A673 (cell line): ENCODE results near the gene EIF2B2. TPM values are rescaled to one million over a fixed set of nuclear protein-coding genes. Genes with fewer than 3 reads are reported as not detected.

ENCODE experiments used
- BruUV-seq: library from RNA; stranded (reverse); fragments of 400-500 nt; replicated peaks from 2 replicates; lab custom pipeline; 2021; lab: Mats Ljungman, UMichigan
- CTCF ChIA-PET: fragments of 300-600 bp; sonication (Branson Sonifier 250); formaldehyde crosslinking; loops from one replicate; lab custom pipeline; 2022; ENCODE audit warnings: antibody characterized with exemption; lab: Charles Lee
- POLR2A ChIA-PET: fragments of 300-600 bp; sonication (Branson Sonifier 250); formaldehyde crosslinking; loops from one replicate; lab custom pipeline; 2022; ENCODE audit warnings: antibody characterized with exemption; ENCODE audit not compliant: low non-redundant PET; lab: Charles Lee
- DNase-seq: peaks from one replicate; pipeline ENCODE4 v3.0.0-alpha.2; 2015; ENCODE audit warnings: low spot score
- H3K27ac ChIP-seq: fragments of 200-600 bp; sonication (generic); 2 replicates; pipeline ENCODE4 v1.5.1; 2016; ENCODE audit warnings: mixed run types, low read depth, mild to moderate bottlenecking, mixed read lengths, antibody characterized with exemption, low read length; ENCODE audit not compliant: poor library complexity, severe bottlenecking
- H3K27me3 ChIP-seq: fragments of 200-600 bp; sonication (generic); replicated peaks from 2 replicates; pipeline ENCODE4 v1.6.1; 2017; ENCODE audit warnings: mixed run types, low read depth, mild to moderate bottlenecking, mixed read lengths, antibody characterized with exemption, low read length; ENCODE audit not compliant: insufficient read depth, poor library complexity
- H3K36me3 ChIP-seq: fragments of 200-600 bp; sonication (generic); 2 replicates; pipeline ENCODE4 v1.6.1; 2016; ENCODE audit warnings: mixed run types, mild to moderate bottlenecking, mixed read lengths, antibody characterized with exemption, low read length; ENCODE audit not compliant: insufficient read depth, poor library complexity, severe bottlenecking
- H3K4me1 ChIP-seq: fragments of 200-600 bp; sonication (generic); 2 replicates; pipeline ENCODE4 v1.6.1; 2017; ENCODE audit warnings: mixed run types, mild to moderate bottlenecking, mixed read lengths, antibody characterized with exemption, low read length; ENCODE audit not compliant: insufficient read depth, poor library complexity, severe bottlenecking
- H3K4me3 ChIP-seq: fragments of 200-600 bp; sonication (generic); 2 replicates; pipeline ENCODE4 v1.5.1; 2016; ENCODE audit warnings: low read depth, mixed run types, mild to moderate bottlenecking, mixed read lengths, low read length; ENCODE audit not compliant: poor library complexity, severe bottlenecking
- H3K9me3 ChIP-seq: fragments of 200-600 bp; sonication (generic); 2 replicates; pipeline ENCODE4 v1.6.1; 2016; ENCODE audit warnings: mixed run types, low read depth, mild to moderate bottlenecking, mixed read lengths, antibody characterized with exemption, low read length; ENCODE audit not compliant: poor library complexity, severe bottlenecking
- CTCF ChIP-seq: fragments of 300-800, 200-600 bp; sonication (generic); conservative IDR thresholded peaks from 2 replicates; pipeline ENCODE4 v1.5.1; 2017; ENCODE audit warnings: low read depth, mild to moderate bottlenecking, antibody characterized with exemption, low read length, moderate library complexity, mixed read lengths
- EZH2 ChIP-seq: fragments of 200-600 bp; sonication (generic); IDR thresholded peaks from 2 replicates; pipeline ENCODE4 v1.6.1; 2017; ENCODE audit warnings: borderline replicate concordance, low read depth, mild to moderate bottlenecking, mixed read lengths, antibody characterized with exemption, low read length; ENCODE audit not compliant: poor library complexity, severe bottlenecking
- intact Hi-C: fragments of 100-400 bp; cut with micrococcal nuclease; formaldehyde crosslinking; loops from one replicate; pipeline ENCODE4 v1.10.0; 2022; ENCODE audit not compliant: unreplicated experiment
- total RNA-seq: library from RNA; stranded (reverse); gene quantifications from 2 replicates; pipeline ENCODE4 v1.2.3, GENCODE V29; 2021

EIF2B2 gene
- total RNA-seq, 1 experiment from 2014 or later: 106 TPM

- Histone ChIP-seq H3K36me3 (no peaks in the 10 kb centered on the region), H3K27ac (no peak overlapping the region), H3K4me3 (no peak overlapping the region), H3K4me1 (no peaks in the 10 kb centered on the region), H3K9me3 (no peaks in the 10 kb centered on the region), H3K27me3 (no peaks in the 10 kb centered on the region)
- TF ChIP-seq EZH2 (no peak), CTCF (no peak)
- POLR2A ChIA-PET: interaction anchor here (0.6 kb wide), 1 partner anchor 1382 kb away, joined by 7 read pairs; no protein-coding TSS in a partner anchor
- CTCF ChIA-PET: no interaction called here
- intact Hi-C loops: no loop called here
- DNase-seq: no peak
- no TSS peak for BruUV-seq
Measured at GRCh38 chr14:74961238-74961911, 41.3 kb upstream of the EIF2B2 start.

GRCh38 chr14:74962046-74962445, 40.7 kb upstream of the EIF2B2 start:
- CTCF ChIA-PET: no interaction called here
- Histone ChIP-seq H3K9me3 (no peaks in the 10 kb centered on the region), H3K27ac (no peak overlapping the region), H3K27me3 (no peaks in the 10 kb centered on the region), H3K4me1 (no peaks in the 10 kb centered on the region), H3K36me3 (no peaks in the 10 kb centered on the region), H3K4me3 (no peak overlapping the region)
- POLR2A ChIA-PET: no interaction called here
- BruUV-seq: no TSS peak
- intact Hi-C loops: no loop called here
- TF ChIP-seq EZH2: no peak
- no peak for TF ChIP-seq CTCF
- DNase-seq: no peak

- H3K36me3 ChIP-seq: no peaks in the 10 kb centered on the region
- intact Hi-C loops: no loop called here
- no peaks in the 10 kb centered on the region for H3K4me1 ChIP-seq
- no peak overlapping the region for H3K4me3 ChIP-seq
- no TSS peak for BruUV-seq
- DNase-seq: no peak
- no peaks in the 10 kb centered on the region for H3K27me3 ChIP-seq
- no peak for TF ChIP-seq EZH2
- TF ChIP-seq CTCF: no peak
- H3K27ac ChIP-seq: no peak overlapping the region
- no peaks in the 10 kb centered on the region for H3K9me3 ChIP-seq
- POLR2A ChIA-PET: no interaction called here
- CTCF ChIA-PET: no interaction called here
Measured at GRCh38 chr14:74962493-74962892, 40.2 kb upstream of the EIF2B2 start.
